Pancreas (tissue), 10 donors: ENCODE results near the gene MLXIPL. TPM values are rescaled to one million over a fixed set of nuclear protein-coding genes. Genes with fewer than 3 reads are reported as not detected.

Experiments used
- ATAC-seq, 4 donors: fragments of 200-7000 bp; cut with Tn5 transposase; one replicate each; pipeline versions ENCODE4 v1.8.0 to v1.9.1; 2020; ENCODE audit warnings: mild to moderate bottlenecking in 4 of 4, moderate library complexity in 4 of 4
- DNase-seq, 6 donors: peaks; one replicate each; pipeline ENCODE4 v3.0.0-alpha.2; 2020
- FAIRE-seq: peaks from 2 replicates; lab custom pipeline; 2012; peaks lifted over from hg19 to GRCh38; lab: Jason Lieb, UNC
- H3K27ac ChIP-seq, 4 donors: fragments of 200-600 bp; sonication (generic); 1 replicate in 3 of 4; 2 replicates in 1 of 4; pipeline versions ENCODE4 v1.5.0 to v1.8.0; 2020
- H3K27me3 ChIP-seq, 4 donors: fragments of 200-600 bp; one replicate each; pipeline ENCODE4 v1.8.0; 2021
- H3K36me3 ChIP-seq, 3 donors: fragments of 200-600 bp; sonication (generic) in 1 of 3; one replicate each; pipeline versions ENCODE4 v1.5.0 to v1.8.0; 2020 to 2021
- H3K4me1 ChIP-seq, 3 donors: fragments of 200-600 bp; one replicate each; pipeline ENCODE4 v1.8.0; 2021
- H3K4me3 ChIP-seq, 4 donors: fragments of 200-600 bp; sonication (generic) in 2 of 4; one replicate each; pipeline versions ENCODE4 v1.5.0 to v1.8.0; 2020 to 2021
- H3K9me3 ChIP-seq, 4 donors: fragments of 200-600 bp; one replicate each; pipeline ENCODE4 v1.8.0; 2021
- CTCF ChIP-seq, 4 donors: fragments of 200-600 bp; sonication (generic) in 3 of 4; IDR thresholded peaks; one replicate each; pipeline versions ENCODE4 v1.5.0 to v1.8.0; 2021; ENCODE audit warnings: antibody characterized with exemption in 4 of 4
- WGBS, 2 donors: extraction: QIAGEN DNeasy Blood & Tissue Kit; methylation state at CpG; one replicate each; pipeline ENCODE4 v1.1.7; 2013; 5-methylcytosine and 5-hydroxymethylcytosine counted together
- intact Hi-C, 3 donors: fragments of 100-400 bp; cut with DNase I; formaldehyde crosslinking; loops; one replicate each; pipeline versions ENCODE4 v1.11.1 to v1.14.2; 2022
- polyA plus RNA-seq, 2 donors: library from polyadenylated mRNA; stranded (reverse); fragments of 200-250 nt; gene quantifications; one replicate each; pipeline ENCODE4 v1.2.3, GENCODE V29; 2013
- total RNA-seq, 6 donors: library from RNA; stranded (reverse); fragmentation: NEBNext Ultra II Directional in 4 of 6; extraction: Animal tissue kit (Norgen Biotek cat#: 25700) in 4 of 6; gene quantifications; one replicate each; pipeline versions ENCODE4 v1.2.1 to v1.2.4, GENCODE V29; 2021 to 2023
- donor health status: healthy with polysubstance abuse.
- donor health status: DM: no; HTN: no; CAD: no; lungs with moderate emphysema.
- donor health status: DM: no; HTN: no; CAD: no.
- donor health status: control.
- donor health status: control.
- donor health status: Bipolar disorder and iron deficiency.
- donor health status: DM: yes; HTN: yes; CAD: no.
- donor health status: DM: no; HTN: no; CAD: no.
- donor health status: DM: no; HTN: no; CAD: no.
- donor health status: DM: yes; HTN: yes; CAD: no.

The MLXIPL gene
- total and polyA plus RNA-seq, 8 donors: 8.8 to 176 (median 24.5) TPM

- no peak for TF ChIP-seq CTCF (IDR thresholded peaks at IDR 0.05)
- H3K36me3 ChIP-seq: peaks cover 12 to 55% (median 38%) of the 10 kb centered on the region in 3 donors
- FAIRE-seq (no peak), DNase-seq (no peak), ATAC-seq (no peak)
- WGBS, 2 donors: 73% methylated on average over 6 of the region's 6 CpGs
- no peaks in the 10 kb centered on the region for H3K9me3 ChIP-seq
- no peaks in the 10 kb centered on the region for H3K27me3 ChIP-seq
- H3K27ac ChIP-seq: no peak overlapping the region
- intact Hi-C loops: no loop called here
- H3K4me1 ChIP-seq: peaks cover 0 to 9% (median 0%) of the 10 kb centered on the region in 3 donors
- no peak overlapping the region for H3K4me3 ChIP-seq
Observed at GRCh38 chr7:73572767-73573186, 51.5 kb downstream of the MLXIPL start.

DNA sequence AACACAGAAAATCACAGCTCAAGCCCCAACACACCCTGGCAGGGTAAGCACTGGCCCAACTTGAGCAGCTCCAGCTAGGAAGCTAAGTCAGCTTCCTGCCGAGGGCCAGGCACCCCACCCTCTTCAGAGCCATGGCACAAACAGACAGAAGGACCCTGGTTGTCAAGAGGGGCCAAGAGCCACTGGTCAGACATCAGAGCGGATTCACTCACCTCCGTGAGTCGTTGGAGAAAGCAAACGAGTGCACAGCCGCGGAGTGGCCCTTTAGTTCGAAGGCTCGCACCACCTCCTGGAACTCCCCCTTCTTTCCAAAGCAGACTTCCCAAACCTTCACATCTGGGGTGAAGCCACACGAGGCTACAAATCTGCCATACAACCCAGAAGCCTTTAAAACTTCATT lies 53.3 kb downstream of the MLXIPL start:
- Histone ChIP-seq H3K27me3 (no peaks in the 10 kb centered on the region), H3K4me3 (no peak overlapping the region), H3K27ac (no peak overlapping the region), H3K9me3 (no peaks in the 10 kb centered on the region), H3K36me3 (peaks cover 12 to 55% (median 38%) of the 10 kb centered on the region in 3 donors), H3K4me1 (no peaks in the 10 kb centered on the region)
- DNase-seq: peak in 1 of 6 donors; percentile 18
- no peak for TF ChIP-seq CTCF (IDR thresholded peaks at IDR 0.05)
- no peak for ATAC-seq
- WGBS, 2 donors: 90 to 93% methylated on average over 10 of the region's 10 CpGs
- intact Hi-C loops: no loop called here
- FAIRE-seq: no peak

DNA sequence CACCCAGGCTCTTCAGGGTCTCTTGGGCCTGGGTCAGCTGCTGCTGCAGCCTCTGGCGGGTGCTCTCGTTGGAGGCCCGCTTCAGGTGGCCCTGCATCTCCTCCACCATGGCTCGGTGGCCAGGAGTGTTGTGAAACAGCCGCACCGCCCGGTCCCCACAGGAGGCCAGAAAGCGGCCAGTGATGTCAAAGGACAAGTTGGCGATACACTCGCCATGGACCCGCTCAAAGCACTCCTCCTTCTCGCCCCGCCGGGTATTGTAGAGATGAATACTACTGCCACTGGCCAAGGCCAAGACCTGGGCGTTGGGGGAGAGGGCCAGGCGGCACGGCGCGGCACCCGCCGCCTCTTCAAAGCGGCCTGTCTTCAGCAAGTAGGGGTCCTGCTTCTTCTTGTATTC lies 53.8 kb downstream of the MLXIPL start:
- H3K9me3 ChIP-seq: no peaks in the 10 kb centered on the region
- 94 to 96% methylated on average over 22 of the region's 22 CpGs for WGBS, 2 donors
- H3K27me3 ChIP-seq: no peaks in the 10 kb centered on the region
- ATAC-seq: no peak
- peak in 1 of 6 donors; percentile 70 for DNase-seq
- TF ChIP-seq CTCF (IDR thresholded peaks at IDR 0.05): no peak
- intact Hi-C loops: no loop called here
- no peaks in the 10 kb centered on the region for H3K4me1 ChIP-seq
- H3K27ac ChIP-seq: no peak overlapping the region
- H3K36me3 ChIP-seq: peaks cover 12 to 55% (median 38%) of the 10 kb centered on the region in 3 donors
- no peak for FAIRE-seq
- H3K4me3 ChIP-seq: no peak overlapping the region

GRCh38 chr7:73569042-73569608 lies 55.2 kb downstream of the MLXIPL start:
- Histone ChIP-seq H3K4me1 (no peaks in the 10 kb centered on the region), H3K4me3 (no peak overlapping the region), H3K27me3 (no peaks in the 10 kb centered on the region), H3K27ac (no peak overlapping the region), H3K36me3 (peaks cover 12 to 48% (median 37%) of the 10 kb centered on the region in 3 donors), H3K9me3 (no peaks in the 10 kb centered on the region)
- DNase-seq (no peak), FAIRE-seq (no peak), ATAC-seq (no peak)
- intact Hi-C loops: no loop called here
- no peak for TF ChIP-seq CTCF (IDR thresholded peaks at IDR 0.05)
- WGBS, 2 donors: 68 to 77% methylated on average over 5 of the region's 5 CpGs
